Left ventricle myocardium inferior (tissue), 1 donor: ENCODE measurements around the gene LIN28B. TPM values are rescaled to one million over a fixed set of nuclear protein-coding genes. Genes with fewer than 3 reads are reported as not detected.
"Not testable (repeated sequence)": the region's sequence is repeated elsewhere in the genome, so short reads cannot be mapped to it uniquely, and the experiment has no call there.

Source experiments
- DNase-seq: peaks from one replicate; pipeline ENCODE4 v3.0.0-alpha.2; 2020
- H3K27ac ChIP-seq: fragments of 200-600 bp; replicated peaks from 2 replicates; pipeline ENCODE4 v1.8.0; 2021
- H3K27me3 ChIP-seq: fragments of 200-600 bp; 2 replicates; pipeline ENCODE4 v1.8.0; 2021; ENCODE audit warnings: low read depth
- H3K36me3 ChIP-seq: fragments of 200-600 bp; 2 replicates; pipeline ENCODE4 v1.8.0; 2021
- H3K4me1 ChIP-seq: fragments of 200-600 bp; 2 replicates; pipeline ENCODE4 v1.8.0; 2021
- H3K4me3 ChIP-seq: fragments of 200-600 bp; 2 replicates; pipeline ENCODE4 v1.8.0; 2021; ENCODE audit warnings: mild to moderate bottlenecking, moderate library complexity
- H3K9me3 ChIP-seq: fragments of 200-600 bp; replicated peaks from 2 replicates; pipeline ENCODE4 v1.8.0; 2021
- CTCF ChIP-seq: fragments of 200-600 bp; IDR thresholded peaks from 2 replicates; pipeline ENCODE4 v1.8.0; 2021; ENCODE audit warnings: antibody characterized with exemption, mild to moderate bottlenecking, borderline replicate concordance
- intact Hi-C: fragments of 100-400 bp; cut with micrococcal nuclease; formaldehyde crosslinking; loops from one replicate; pipeline ENCODE4 v1.11.0; 2022
- total RNA-seq: library from RNA; stranded (reverse); fragmentation: NEBNext Ultra II Directional; extraction: Animal tissue kit (Norgen Biotek cat#: 25700); gene quantifications from one replicate; pipeline ENCODE4 v1.2.1, GENCODE V29; 2021
- donor health status: DM: no; HTN: yes; CAD: no; lungs with severe emphysema.

Gene LIN28B
- total RNA-seq, 1 donor from 2014 or later: not detected

DNA sequence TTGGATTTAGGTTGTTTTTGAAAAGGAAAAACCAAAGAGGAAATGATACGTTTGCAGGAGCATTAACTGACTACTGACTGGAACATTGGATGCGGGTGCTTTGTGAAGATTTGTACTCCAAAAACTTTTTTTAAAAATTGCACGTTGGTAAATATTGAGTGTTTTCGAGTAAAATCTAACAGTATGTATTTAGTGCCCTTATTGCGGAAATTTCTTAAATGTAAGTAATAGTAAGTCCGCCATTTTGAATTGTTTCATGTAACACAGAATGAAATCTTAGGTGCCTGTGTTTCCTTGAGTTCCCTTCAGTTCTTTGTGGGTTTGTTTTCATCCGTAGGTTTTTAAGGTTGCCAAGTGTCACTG, 15.2 kb upstream of the LIN28B start:
- H3K4me1 ChIP-seq: peaks cover 9% of the 10 kb centered on the region
- no peak for DNase-seq
- H3K27me3 ChIP-seq: peaks cover 100% of the 10 kb centered on the region
- H3K27ac ChIP-seq: no peak overlapping the region
- no peak for TF ChIP-seq CTCF
- H3K4me3 ChIP-seq: peak overlapping the region; percentile 59
- intact Hi-C loops: no loop called here
- peaks cover 5% of the 10 kb centered on the region for H3K9me3 ChIP-seq
- H3K36me3 ChIP-seq: no peaks in the 10 kb centered on the region

- intact Hi-C loops: no loop called here
- no peak for DNase-seq
- Histone ChIP-seq H3K27me3 (peaks cover 100% of the 10 kb centered on the region), H3K4me1 (peaks cover 9% of the 10 kb centered on the region), H3K9me3 (peaks cover 5% of the 10 kb centered on the region), H3K36me3 (no peaks in the 10 kb centered on the region), H3K27ac (no peak overlapping the region), H3K4me3 (no peak overlapping the region)
- TF ChIP-seq CTCF: no peak
Measured at GRCh38 chr6:104943781-104944180, 13.1 kb upstream of the LIN28B start.

GRCh38 chr6:104949206-104949605, 7.7 kb upstream of the LIN28B start:
- peaks cover 100% of the 10 kb centered on the region for H3K27me3 ChIP-seq
- no peaks in the 10 kb centered on the region for H3K36me3 ChIP-seq
- DNase-seq: no peak
- TF ChIP-seq CTCF: no peak
- H3K4me1 ChIP-seq: no peaks in the 10 kb centered on the region
- no peaks in the 10 kb centered on the region for H3K9me3 ChIP-seq
- intact Hi-C loops: no loop called here
- no peak overlapping the region for H3K4me3 ChIP-seq
- no peak overlapping the region for H3K27ac ChIP-seq

DNA sequence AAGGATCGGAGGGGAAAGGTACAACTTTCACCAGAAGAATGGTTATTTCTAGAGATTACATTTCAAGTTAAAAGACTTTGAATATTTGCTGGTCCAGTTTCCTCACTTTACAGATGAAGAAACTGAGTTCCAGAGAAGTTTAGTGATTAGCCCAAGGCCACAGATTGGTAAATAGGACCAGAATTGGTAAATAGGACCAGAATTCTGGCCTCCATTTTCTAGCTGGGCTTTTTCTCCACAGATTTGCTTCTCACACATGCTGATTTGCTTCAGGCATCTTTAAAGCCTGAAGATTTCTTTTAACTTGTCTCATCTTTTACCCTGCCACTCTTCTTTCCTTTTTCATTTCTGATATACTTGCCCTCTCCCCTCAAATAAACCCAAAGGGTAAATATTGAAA, 5.2 kb upstream of the LIN28B start:
- peaks cover 100% of the 10 kb centered on the region for H3K27me3 ChIP-seq
- no peaks in the 10 kb centered on the region for H3K4me1 ChIP-seq
- no peak overlapping the region for H3K27ac ChIP-seq
- no peak for DNase-seq
- H3K4me3 ChIP-seq: no peak overlapping the region
- no peak for TF ChIP-seq CTCF
- intact Hi-C loops: no loop called here
- no peaks in the 10 kb centered on the region for H3K36me3 ChIP-seq
- H3K9me3 ChIP-seq: no peaks in the 10 kb centered on the region

GRCh38 chr6:104952911-104953399, 4.0 kb upstream of the LIN28B start:
- no peaks in the 10 kb centered on the region for H3K36me3 ChIP-seq
- no peaks in the 10 kb centered on the region for H3K9me3 ChIP-seq
- intact Hi-C loops: no loop called here
- no peak overlapping the region for H3K4me3 ChIP-seq
- H3K27ac ChIP-seq: no peak overlapping the region
- DNase-seq: no peak
- H3K4me1 ChIP-seq: peaks cover 9% of the 10 kb centered on the region
- H3K27me3 ChIP-seq: peaks cover 100% of the 10 kb centered on the region
- TF ChIP-seq CTCF: no peak

- H3K4me1 ChIP-seq, H3K36me3 ChIP-seq, intact Hi-C loops, H3K27ac ChIP-seq, DNase-seq, H3K9me3 ChIP-seq, H3K4me3 ChIP-seq: not testable (repeated sequence)
- peaks cover 100% of the 10 kb centered on the region for H3K27me3 ChIP-seq
Measured at GRCh38 chr6:104953400-104954189, 3.3 kb upstream of the LIN28B start.
